NCI-H2107 treated with DMSO at 0.1 percent for 48 hours (cell line): ENCODE results near the gene IL9.

Experiments
- DNase-seq: peaks from one replicate; lab custom pipeline; 2025; ENCODE audit not compliant: unreplicated experiment; lab: John Stamatoyannopoulos, UW

The IL9 gene

DNA sequence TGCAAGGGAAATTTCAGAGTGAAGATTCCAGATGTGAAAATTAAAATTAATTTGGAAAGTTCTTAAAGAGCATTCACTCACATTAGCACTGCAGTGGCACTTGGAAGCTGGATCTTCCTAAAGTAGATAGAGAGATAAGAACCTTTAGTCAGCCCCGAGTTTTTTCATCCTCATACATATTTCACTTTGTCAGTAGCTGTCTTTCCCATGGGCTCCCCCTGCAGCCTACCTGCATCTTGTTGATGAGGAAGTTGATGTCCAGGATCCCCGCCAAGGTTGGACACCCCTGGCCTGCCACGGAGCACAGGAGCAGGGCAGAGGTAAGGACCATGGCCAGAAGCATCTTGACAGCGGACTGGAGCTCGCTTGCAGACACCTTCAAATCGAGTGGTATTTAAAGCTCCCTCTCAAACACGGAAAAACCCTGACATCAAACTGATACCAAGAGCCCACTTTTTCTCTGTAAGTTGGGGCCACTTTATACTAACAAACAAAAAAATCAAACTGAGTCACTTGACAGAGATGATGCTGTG lies at the start of gene IL9:
IL9 (minus strand) TSS at position 368 of the 533 bp plus-strand sequence; CDS start at position 343, 25 bp downstream.
- no peak for DNase-seq

GRCh38 chr5:135944967-135945560 lies 49.4 kb upstream of the IL9 start:
- DNase-seq: peak; percentile 50

DNA sequence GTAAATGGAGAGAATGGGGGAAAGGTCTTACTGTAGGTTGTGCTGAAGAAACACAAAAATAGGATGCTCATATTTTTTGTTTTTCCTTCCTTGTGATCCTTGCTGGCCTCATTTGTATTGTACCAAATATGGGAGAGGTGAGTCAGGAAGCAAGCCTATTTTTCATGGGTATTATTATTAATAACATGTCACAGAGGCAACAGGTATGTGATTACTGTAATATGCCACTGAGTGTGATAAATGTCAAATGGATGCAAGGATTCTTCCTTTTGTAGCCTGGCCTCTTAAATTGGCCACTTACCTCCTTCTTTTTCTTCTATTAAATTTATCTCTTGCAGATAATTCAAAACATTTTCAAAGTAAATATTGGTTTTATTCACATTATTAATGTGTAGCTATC lies 48.9 kb upstream of the IL9 start:
- no peak for DNase-seq

- no peak for DNase-seq
Measured at GRCh38 chr5:135942202-135942771, 46.6 kb upstream of the IL9 start.

- DNase-seq: no peak
Measured at GRCh38 chr5:135941711-135942110, 46.1 kb upstream of the IL9 start.

GRCh38 chr5:135937245-135937911 lies 41.7 kb upstream of the IL9 start:
- no peak for DNase-seq

DNA sequence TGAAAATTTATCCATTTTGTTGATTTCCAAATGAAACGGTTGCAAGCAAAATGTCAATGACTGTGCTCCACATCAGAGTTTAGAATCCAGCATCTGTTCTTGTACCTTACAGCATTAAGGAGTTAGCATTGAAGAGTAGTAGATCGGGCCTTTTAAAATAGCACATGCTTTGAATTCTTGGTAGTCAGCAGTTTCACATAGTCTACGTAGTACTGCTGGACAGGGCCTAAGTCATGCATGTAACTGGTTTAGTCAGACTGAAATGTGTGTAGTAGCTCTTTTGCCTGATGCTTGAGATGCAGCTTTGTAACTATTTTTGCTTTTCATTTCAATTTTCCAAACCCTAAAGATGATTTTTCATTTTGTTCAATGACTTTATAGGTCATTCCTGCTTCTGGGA lies 39.3 kb upstream of the IL9 start:
- no peak for DNase-seq

DNA sequence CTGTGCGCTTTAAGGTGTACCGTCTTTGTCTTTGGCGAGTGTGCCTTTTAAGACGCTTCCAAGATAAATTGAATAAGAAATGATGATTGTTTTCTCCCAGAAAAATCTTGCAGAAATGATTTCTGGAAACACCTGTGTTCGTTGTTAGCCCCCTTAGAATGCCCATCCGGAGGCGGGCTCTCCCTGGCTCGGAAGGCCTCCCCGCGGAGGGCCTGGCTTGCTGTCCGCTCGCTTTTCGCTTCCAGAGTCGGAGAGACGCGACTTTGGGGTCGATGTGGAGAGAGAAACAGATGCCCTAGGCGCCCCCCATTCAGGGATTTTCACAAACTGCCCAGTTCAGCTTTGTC lies 35.3 kb upstream of the IL9 start:
- no peak for DNase-seq

GRCh38 chr5:135930029-135930948 lies 34.6 kb upstream of the IL9 start:
- no peak for DNase-seq

DNA sequence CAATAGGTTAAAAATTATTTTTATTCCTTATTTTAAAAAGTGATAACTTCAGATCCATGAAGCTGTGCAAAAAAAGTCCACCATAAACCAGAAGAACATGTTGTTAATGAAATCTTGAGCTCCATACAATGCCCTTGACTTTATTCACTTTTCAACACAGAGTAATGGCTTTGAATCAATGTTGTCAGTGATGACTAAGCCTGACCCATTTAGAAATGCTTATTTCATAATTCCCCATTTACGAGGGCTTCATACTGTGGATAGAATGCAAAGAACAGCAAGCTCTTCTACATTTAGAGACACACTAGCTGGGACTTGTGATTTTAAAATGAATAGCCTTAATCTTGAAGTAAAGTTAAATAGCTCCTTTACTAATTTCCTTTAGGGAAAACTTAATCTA lies 25.7 kb upstream of the IL9 start:
- no peak for DNase-seq

DNA sequence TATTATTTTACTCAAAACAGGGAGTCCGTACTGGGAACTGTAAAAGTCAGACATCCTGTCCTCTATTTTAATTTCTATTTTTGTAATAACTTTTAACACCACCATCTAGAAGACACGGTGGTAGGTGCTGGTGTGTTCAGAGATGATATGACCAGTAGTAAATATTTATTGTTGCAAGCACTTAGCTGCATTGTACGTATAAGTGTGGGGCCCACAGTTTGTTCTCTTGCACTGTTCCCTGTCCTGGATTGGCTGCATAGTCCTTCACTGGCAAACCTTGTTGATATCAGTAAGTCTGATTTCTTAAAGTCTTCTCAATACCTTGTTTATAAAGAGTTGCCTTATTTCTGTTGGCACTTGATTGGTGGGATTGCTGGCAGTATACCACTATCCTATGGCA lies 24.6 kb upstream of the IL9 start:
- no peak for DNase-seq

GRCh38 chr5:135916638-135917263 lies 21.1 kb upstream of the IL9 start:
- no peak for DNase-seq

- DNase-seq: no peak
Measured at GRCh38 chr5:135915466-135916001, 19.9 kb upstream of the IL9 start.

DNA sequence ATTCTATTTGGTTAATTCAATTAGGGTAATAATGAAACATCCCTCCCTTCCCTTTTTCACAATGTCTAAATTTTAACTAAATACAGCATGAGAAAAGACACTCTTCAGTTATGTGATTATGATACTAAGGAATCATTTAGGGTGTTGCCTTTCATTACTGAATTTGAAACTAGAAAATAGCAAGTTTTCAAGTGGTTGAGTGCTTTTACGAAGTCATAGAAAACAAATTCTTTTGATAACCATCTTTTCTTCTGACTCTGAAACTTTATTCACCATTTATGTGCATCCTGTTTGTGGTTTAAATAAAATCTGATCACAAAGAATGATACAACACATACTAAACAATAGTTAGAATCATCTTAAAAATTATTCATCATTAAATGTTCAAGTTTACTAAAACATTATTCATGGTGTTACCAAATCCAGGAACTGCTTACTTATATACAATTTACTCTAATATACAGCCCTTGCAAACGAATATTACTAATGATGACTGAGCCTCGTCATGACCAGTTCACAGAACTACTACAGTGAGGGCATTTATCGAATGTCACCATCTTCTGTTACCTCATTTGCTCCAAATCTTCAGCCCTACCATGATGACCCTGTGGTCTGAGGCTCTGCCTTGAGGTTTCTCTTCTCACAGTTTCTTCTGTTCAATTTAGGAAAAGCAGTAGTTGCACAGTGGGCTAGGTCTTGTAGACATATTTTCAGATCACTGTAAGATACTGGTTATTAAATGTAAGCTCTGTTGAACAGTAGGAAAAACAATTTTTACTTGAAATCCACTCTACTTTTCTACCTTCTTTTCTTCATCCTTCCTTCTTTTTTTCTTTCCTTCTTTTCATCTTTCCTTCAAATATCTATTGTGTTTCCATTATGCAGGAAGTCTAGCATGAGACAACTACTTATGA lies 18.3 kb upstream of the IL9 start:
- DNase-seq: no peak

GRCh38 chr5:135905144-135905543 lies 9.5 kb upstream of the IL9 start:
- no peak for DNase-seq

DNA sequence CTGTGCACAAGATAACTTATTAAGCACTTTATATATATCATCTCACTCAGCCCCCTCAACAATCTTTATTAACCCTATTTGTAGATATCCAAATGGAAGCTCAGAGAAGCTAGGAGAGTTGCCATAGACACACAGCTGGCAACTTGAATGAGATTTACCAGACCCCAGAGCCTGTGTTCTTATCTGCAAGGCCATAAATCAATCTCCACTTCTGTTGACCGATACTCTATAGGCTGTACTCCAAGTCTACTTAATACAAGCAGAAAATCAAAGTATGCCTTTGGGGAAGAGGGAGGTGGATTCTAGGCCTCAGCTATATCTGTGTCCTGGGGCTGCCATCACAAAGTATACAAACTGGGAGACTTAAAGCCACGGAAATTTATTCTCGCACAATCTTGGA lies 6.0 kb upstream of the IL9 start:
- DNase-seq: no peak

DNA sequence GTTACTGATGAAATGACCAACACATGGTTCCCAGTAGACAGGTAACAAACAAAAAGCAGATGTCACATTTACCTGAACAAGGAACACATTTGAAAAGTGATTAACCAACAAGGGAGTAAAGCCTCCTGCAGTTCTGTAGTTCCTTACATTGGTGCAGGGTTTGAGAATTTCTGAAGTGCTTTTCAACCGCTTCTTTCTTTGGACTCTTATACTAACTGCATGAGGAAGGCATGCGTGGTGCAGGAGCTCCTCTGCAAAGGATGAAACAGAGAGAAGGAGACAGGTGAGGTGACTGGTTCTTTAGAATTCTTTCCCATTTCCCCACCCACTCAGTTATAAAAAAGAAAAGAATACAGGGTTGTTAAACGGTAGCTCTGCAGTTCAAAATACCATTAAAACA lies 4.6 kb upstream of the IL9 start:
- no peak for DNase-seq

DNA sequence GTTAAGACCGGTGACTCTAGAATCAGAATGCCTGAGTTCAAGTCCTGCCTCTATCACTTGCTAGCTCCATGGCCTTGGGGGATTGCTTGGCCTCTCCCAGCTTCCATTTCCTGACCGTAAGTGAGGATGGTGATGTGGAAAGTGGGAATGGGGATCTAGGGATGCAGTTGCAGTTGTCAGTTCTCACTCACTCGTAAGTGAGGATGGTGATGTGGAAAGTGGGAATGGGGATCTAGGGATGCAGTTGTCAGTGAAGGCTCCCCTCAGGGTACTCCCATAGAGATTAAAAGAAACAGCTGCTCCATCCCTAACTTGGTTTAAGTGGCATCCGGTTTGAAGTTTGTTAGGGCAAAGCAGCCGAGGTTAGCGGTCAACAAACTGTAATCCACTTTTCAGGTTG lies 3.0 kb upstream of the IL9 start:
- no peak for DNase-seq

GRCh38 chr5:135894789-135895188 lies 852 bp downstream of the IL9 start:
- DNase-seq: no peak

- DNase-seq: no peak
Measured at GRCh38 chr5:135894276-135894675, 1.4 kb downstream of the IL9 start.
